Smooth muscle cell (in vitro differentiated cells): Measurements from ENCODE around the gene IGSF5. TPM values are rescaled to one million over a fixed set of nuclear protein-coding genes. Genes with fewer than 3 reads are reported as not detected.

Experiments
- DNase-seq: peaks from one replicate; lab custom pipeline; 2025; ENCODE audit not compliant: unreplicated experiment; lab: John Stamatoyannopoulos, UW
- H2AFZ ChIP-seq: fragments of 200-600 bp; sonication (generic); 2 replicates; pipeline ENCODE4 v1.6.0; 2016; ENCODE audit warnings: antibody characterized with exemption, low read depth, mild to moderate bottlenecking
- H3F3A ChIP-seq: fragments of 200-600 bp; sonication (generic); 2 replicates; pipeline ENCODE4 v1.6.0; 2017; ENCODE audit warnings: antibody characterized with exemption, low read depth
- H3K27ac ChIP-seq: fragments of 200-600 bp; sonication (generic); 2 replicates; pipeline ENCODE4 v1.5.1; 2016; ENCODE audit warnings: low read depth, mild to moderate bottlenecking
- H3K27me3 ChIP-seq: fragments of 200-600 bp; sonication (generic); 2 replicates; pipeline ENCODE4 v1.6.1; 2016; ENCODE audit warnings: low read depth, mild to moderate bottlenecking
- H3K36me3 ChIP-seq: fragments of 200-600 bp; sonication (generic); 2 replicates; pipeline ENCODE4 v1.5.1; 2016; ENCODE audit warnings: low read depth
- H3K4me1 ChIP-seq: fragments of 200-600 bp; sonication (generic); 2 replicates; pipeline ENCODE4 v1.5.1; 2016; ENCODE audit warnings: low read depth
- H3K4me2 ChIP-seq: fragments of 200-600 bp; sonication (generic); 2 replicates; pipeline ENCODE4 v1.6.0; 2016; ENCODE audit warnings: mild to moderate bottlenecking
- H3K4me3 ChIP-seq: fragments of 200-600 bp; sonication (generic); 2 replicates; pipeline ENCODE4 v1.5.1; 2016; ENCODE audit warnings: mild to moderate bottlenecking
- H3K79me2 ChIP-seq: fragments of 200-600 bp; sonication (generic); 2 replicates; pipeline ENCODE4 v1.6.0; 2016; ENCODE audit warnings: low read depth, mild to moderate bottlenecking
- H3K9ac ChIP-seq: fragments of 200-600 bp; sonication (generic); 2 replicates; pipeline ENCODE4 v1.6.0; 2016; ENCODE audit warnings: low read depth
- H3K9me3 ChIP-seq: fragments of 200-600 bp; sonication (generic); replicated peaks from 2 replicates; pipeline ENCODE4 v1.5.1; 2016; ENCODE audit warnings: low read depth
- H4K20me1 ChIP-seq: fragments of 200-600 bp; sonication (generic); 2 replicates; pipeline ENCODE4 v1.6.0; 2016; ENCODE audit warnings: low read depth
- CTCF ChIP-seq: fragments of 200-600 bp; sonication (generic); IDR thresholded peaks from 2 replicates; pipeline ENCODE4 v1.5.1; 2017; ENCODE audit warnings: borderline replicate concordance, mild to moderate bottlenecking, antibody characterized with exemption; ENCODE audit not compliant: insufficient read depth, poor library complexity, severe bottlenecking
- WGBS: methylation state at CpG from one replicate; pipeline ENCODE4 v1.1.7; 2016; ENCODE audit warnings: low lambda C conversion rate; 5-methylcytosine and 5-hydroxymethylcytosine counted together
- polyA plus RNA-seq: library from polyadenylated mRNA; unstranded; fragments of >200 nt; fragmentation: Nextera tagmentation; extraction: Ambion mirVana; gene quantifications from 2 replicates; pipeline ENCODE4 v1.2.1, GENCODE V29; 2016
- total RNA-seq: library from RNA; depleted of rRNA; stranded (reverse); fragments of >200 nt; gene quantifications from 2 replicates; pipeline ENCODE4 v1.2.3, GENCODE V29; 2014

IGSF5 gene
- total and polyA plus RNA-seq, 2 experiments from 2014 or later = 0.30 to 0.63 TPM

DNA sequence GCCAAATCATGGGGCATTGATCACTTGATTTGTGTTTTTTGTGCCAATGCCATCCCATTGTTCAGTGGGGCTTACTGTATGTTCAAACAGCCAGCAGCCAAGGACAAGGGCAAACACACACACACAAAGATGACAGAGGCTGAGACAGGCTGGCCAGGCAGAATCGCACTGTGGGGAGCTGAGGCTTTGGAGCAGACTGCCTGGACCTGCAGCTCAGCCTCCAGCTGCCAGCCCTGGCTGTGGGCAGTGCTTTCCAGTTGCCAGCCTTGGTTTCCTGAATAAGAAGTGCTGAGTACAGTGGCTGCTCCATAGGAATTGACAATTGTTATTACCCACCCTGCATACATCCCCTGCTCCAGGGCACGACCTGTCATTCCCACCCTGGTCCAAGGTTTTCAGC, 105.3 kb downstream of the IGSF5 start:
- Histone ChIP-seq H3F3A (no peaks in the 10 kb centered on the region), H4K20me1 (no peaks in the 10 kb centered on the region), H3K9ac (no peak overlapping the region), H3K4me3 (no peak overlapping the region), H3K4me2 (no peak overlapping the region), H3K9me3 (no peaks in the 10 kb centered on the region), H3K27ac (no peak overlapping the region), H2AFZ (no peak overlapping the region), H3K36me3 (no peaks in the 10 kb centered on the region), H3K27me3 (no peaks in the 10 kb centered on the region), H3K4me1 (peaks cover 6% of the 10 kb centered on the region), H3K79me2 (no peaks in the 10 kb centered on the region)
- WGBS = 89% methylated on average over 2 of the region's 2 CpGs
- no peak for DNase-seq
- TF ChIP-seq CTCF = no peak

GRCh38 chr21:39851002-39851618, 106.1 kb downstream of the IGSF5 start:
- no peak for DNase-seq
- H3K4me2 ChIP-seq = no peak overlapping the region
- no peaks in the 10 kb centered on the region for H3K9me3 ChIP-seq
- H3K79me2 ChIP-seq = no peaks in the 10 kb centered on the region
- no peaks in the 10 kb centered on the region for H3K27me3 ChIP-seq
- H3K4me1 ChIP-seq = no peaks in the 10 kb centered on the region
- TF ChIP-seq CTCF = no peak
- no peaks in the 10 kb centered on the region for H3F3A ChIP-seq
- no peak overlapping the region for H3K9ac ChIP-seq
- H4K20me1 ChIP-seq = no peaks in the 10 kb centered on the region
- no peak overlapping the region for H3K4me3 ChIP-seq
- 98% methylated on average over 7 of the region's 7 CpGs for WGBS
- no peaks in the 10 kb centered on the region for H3K36me3 ChIP-seq
- no peak overlapping the region for H3K27ac ChIP-seq
- H2AFZ ChIP-seq = no peak overlapping the region

Other genes starting within 250 kb of the IGSF5 start
- gene B3GALT5, start 132.2 kb upstream of the IGSF5 start, total RNA-seq = 1.7 and 3.8 TPM in 2 replicates
- 0.73 and 1.3 TPM in 2 replicates for gene B3GALT5, start 132.2 kb upstream of the IGSF5 start, polyA plus RNA-seq
- gene PCP4, start 122.3 kb downstream of the IGSF5 start, total RNA-seq = not detected in 2 replicates
- gene PCP4, start 122.3 kb downstream of the IGSF5 start, polyA plus RNA-seq = 0.77 TPM in 1 of 2 replicates, not detected in the other